ENCODE measurements around the gene SLC35F1.

SLC35F1 gene

DNA sequence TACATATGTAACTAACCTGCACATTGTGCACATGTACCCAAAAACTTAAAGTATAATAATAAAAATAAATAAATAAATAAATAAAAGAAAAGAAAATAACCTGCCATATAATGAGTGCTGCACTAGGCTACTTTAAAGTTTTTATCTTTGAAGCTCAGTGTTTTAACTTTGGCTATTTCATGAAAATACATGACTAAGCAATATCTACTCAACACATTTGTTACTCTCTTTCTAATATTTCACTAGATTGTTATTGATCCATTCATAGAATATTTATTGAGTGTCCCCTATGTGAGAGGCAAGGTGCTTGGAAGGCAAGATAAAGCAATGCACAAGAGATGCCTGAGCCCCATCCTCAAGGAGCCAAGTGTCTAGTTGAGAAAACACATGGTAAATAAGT is 221.7 kb downstream of the SLC35F1 start:
- DNase-seq = no peak

DNA sequence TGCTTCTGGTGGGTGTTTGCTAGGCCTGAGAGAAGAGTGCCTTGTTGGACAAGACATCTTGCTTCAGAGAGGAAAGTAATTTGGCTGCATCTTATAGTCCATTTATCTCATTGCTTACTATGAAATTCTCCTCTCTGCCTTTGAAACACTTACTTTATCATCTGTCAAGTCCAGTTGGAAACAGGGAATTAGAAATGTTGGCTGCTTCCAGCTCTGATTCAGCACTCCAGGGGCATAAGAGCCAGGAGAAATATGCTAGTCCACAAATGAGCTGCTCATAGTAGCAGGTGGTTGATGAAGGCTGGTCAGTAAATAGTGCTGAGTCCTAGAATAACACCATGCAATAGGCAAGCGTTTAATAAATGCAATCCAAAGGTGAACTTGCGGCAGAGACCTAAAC is 227.1 kb downstream of the SLC35F1 start:
- no peak for DNase-seq

DNA sequence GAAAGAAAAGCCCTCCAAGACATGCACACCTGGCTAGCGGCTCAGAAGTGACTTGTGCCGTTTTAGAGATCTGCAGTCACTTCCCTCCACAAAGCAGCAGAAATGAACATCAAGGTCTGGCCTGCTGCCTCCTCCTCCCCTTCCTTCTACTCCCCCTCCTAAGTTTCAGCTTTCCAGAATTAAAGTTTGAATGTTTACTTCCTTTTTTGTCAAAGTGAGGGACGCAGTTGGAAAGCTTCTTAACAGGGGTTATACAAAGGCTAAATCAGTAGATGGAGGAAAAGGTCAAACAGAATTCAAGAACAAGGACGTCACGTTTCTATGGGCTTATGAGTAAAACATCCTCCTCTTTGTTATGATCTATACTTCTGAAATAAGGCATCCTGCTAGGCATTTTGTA is 227.7 kb downstream of the SLC35F1 start:
- no peak for DNase-seq

DNA sequence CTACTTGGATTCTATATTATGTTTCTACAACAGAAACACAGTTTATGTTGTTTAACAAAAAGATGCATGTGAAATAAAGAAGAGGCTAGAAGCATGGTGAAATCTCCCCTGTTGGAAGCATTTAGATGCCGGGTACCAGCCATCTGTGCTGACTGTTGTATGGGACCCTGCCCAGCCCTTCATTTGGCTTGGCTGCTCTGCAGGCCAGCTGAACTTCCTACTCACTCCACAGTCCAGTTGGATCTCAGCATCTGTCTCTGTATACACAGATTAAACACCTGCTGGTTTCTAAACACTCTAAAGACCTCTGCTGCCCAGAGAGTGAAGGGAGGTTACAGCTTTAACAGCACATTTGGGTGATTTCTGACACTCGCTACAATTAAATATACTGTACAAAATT is 228.3 kb downstream of the SLC35F1 start:
- DNase-seq = no peak

DNA sequence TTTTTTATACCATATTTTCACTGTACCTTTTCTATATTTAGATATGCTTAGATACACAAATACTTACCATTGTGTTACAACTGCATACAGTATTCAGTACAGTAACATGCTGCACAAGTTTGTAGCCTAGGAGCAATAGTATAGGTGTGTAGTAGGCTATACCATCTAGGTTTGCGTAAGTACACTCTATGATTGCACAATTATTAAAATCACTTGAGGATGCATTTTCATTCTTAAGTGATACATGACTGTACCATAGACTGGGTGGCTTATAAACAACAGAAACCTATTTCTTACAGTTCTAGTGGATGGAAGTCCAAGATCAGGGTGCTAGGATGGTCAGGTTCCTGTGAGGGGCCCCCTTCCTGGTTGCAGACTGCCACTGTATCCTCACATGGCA is 234.1 kb downstream of the SLC35F1 start:
- DNase-seq = no peak

DNA sequence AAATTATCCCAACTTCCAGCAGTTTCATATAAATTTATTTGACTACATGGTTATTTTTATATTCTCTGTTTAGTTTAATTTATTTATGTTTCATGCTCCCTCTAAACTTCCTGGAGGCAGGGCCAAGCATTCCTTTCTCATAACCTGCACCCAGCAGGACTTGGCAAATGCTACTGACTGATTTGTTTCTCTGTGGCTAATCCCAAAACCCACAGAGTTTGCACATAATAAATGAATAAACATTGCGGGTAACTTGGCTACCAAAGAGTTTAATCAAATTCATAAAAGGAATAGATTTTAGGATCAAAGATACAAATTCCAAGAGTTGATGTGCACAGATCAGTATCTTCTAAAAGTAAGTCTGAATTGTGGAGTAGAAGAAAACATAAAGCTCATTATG is 239.5 kb downstream of the SLC35F1 start:
- no peak for DNase-seq

DNA sequence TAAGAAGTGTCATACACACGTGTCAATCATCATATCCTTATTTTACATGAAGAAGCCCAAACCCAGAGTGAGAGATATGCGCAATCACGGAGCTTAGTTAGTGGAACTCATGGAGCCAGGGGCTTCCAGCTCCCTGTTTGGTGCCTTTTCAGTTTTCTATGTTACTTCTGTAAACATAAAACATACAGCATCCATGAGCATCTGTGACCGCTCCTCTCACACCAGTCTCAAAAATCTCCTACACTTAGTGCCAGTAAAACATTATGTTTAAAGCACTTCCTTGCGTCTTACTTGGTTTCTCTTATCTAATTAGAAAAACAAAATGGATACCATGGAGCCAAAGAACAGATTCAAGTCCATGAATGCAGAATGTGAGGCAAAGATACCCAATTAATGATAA is 240.4 kb downstream of the SLC35F1 start:
- no peak for DNase-seq

DNA sequence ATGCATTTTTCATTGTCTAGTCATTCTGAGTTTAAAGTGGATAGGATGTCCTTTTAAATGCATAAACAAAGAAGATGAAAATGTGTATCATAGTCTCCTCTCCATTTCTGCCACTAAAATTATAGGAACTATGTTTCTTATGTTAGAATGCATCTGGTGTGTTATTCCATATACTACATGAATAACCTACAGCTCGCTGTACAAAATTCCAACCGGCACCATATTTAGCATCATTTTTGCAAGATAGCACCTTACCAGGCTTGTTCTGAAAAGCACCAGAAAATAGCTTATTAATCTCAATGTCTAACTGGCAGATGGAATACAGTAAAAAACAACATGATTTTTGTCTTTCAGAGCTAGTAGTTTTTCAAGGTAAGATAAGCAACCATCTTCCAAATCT is 241.5 kb downstream of the SLC35F1 start:
- DNase-seq = no peak

DNA sequence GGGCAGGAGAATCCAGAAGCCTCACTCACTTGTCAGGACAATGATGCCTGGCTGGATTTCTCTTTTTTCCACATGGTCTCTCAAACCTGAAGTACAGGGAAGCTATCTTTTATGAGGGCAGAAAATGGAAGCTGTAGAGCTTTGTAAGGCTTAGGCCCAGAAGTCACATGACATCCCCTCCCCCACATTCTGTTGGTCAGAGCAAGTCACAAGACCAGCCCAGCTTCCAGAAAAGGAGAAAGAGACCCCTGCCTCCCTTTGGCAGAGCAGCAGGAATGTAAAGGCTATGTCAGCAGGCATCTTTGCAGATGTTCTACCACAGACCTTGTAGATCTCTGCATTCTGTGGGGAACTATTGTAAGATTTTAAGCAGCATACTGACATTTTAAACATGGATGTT is 245.5 kb downstream of the SLC35F1 start:
- DNase-seq = no peak

DNA sequence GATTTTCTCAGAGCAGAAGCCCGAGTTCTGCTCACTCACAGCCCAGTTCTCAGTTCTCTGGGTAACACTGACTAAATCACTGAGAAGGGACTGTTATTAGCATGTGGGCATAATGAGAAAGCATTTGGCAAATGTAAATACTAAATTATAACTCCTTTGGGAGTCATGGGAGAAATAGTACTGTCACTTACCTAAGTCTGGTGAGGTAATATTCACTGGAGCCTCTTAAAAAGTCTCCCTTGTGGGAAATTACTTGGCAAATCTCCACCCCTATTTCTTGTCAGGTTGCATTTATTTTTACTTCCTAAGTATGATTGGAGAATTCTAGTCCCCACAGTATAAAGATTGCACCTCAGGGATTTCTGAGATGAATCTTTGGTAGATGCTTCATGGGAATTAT is 254.3 kb downstream of the SLC35F1 start:
- DNase-seq = no peak

DNA sequence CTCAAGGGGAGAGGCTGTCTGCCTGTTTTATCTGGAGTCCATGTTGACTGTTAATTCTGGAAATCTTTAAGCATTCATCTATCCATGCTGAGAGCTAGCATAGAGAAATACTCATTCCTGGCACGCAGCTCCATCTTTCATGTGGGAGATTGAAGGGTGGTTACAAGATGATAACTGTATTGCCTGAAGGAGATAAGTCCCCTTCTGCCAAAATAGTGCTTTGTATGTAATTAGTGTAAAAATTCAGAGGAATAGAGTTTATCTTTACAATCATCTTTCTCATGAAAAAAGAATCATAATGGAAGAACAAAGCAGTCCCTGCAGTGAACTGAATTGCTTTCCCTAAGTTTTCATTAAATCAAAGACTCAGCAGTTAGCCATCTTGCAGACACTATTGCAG is 256.5 kb downstream of the SLC35F1 start:
- DNase-seq = no peak

DNA sequence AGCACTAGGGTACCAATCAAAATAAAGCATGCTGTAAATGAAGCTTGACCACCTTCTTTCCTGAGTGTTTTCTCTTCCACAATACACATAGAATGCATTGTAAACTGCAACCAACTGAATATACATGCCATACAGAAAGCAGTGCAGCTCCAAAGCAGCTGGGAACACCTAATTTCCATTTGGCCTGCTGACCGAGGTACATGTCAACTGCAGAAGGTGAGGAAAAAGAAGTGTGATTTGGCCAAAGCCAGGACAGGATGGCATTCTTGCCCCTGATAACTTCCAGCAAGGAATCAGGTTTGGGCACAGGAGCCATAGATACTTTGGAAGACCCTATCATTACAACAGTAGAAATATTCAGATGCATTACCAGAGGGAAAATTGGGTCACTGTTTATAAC is 258.4 kb downstream of the SLC35F1 start:
- no peak for DNase-seq

DNA sequence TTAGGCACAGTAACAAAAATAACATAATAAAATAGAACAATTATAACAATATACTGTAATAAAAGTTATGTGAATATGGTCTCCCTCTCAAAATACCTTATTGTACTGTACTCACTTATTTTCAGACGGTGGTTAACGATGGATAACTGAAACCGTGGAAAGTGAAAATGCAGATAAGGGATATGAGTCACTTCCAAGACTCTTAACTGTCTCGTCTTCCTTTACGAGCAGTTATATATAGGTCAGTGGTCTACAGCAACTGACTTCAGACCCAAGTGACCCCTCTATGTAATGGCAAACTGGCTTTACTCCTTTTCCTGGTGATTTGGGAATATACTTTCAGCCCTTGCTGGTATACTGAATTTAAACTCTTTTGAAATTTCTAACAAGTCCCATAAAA is 261.4 kb downstream of the SLC35F1 start:
- DNase-seq = no peak

DNA sequence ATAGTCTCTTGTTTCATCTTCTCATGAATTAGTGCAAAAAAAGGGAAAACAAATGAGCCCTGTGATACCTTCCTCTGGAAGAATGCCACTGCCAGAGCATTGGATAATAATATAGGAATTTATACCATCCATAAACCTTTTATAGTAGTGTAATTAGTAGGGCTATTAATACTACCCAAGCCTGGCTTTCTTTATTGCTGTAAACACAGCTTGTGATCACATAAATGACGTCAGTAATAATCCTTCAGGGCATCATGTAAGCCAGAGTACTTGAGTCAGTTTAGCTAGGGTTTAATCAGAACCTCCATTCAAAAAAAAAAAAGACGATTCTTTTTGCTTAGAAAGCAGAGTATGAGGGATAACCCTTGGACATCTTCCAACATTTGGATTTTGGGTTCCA is 264.8 kb downstream of the SLC35F1 start:
- no peak for DNase-seq

DNA sequence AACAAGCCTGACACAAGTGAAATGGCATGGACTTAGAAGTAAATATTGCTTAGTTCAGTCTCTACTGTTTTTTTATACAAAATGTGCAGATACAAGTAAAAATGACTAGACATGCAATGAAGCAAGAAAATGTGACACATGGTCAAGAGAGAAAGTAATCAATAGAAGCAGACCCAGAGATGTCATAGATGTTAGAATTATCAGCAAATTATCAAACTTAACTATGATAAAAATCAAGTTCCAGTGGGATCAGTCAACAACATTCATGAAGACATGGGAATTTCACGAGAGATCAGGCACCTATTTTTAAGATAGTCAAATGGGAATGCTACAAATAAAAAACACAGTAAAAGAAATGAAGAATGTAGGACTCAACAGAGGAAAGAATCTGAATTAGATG is 267.0 kb downstream of the SLC35F1 start:
- DNase-seq = no peak

DNA sequence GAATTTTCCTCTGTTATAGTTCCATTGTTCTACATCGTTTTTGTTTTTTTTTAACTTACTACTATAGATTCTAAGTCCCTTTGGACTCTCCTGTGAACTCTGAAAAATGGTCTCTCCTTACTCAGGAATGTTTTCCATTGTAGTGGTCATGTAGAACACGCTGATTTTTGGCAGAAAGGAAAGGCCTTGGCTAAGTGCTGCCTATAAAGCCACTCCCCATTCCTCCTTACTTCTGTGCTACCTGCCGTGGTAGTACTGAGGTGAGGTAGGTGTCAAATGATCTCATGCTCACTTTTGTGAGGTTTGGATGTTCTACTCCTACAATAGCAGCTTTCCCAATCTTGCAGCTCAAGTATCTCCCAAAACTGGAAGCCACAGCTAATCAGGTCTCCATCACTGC is 270.7 kb downstream of the SLC35F1 start:
- DNase-seq = no peak

DNA sequence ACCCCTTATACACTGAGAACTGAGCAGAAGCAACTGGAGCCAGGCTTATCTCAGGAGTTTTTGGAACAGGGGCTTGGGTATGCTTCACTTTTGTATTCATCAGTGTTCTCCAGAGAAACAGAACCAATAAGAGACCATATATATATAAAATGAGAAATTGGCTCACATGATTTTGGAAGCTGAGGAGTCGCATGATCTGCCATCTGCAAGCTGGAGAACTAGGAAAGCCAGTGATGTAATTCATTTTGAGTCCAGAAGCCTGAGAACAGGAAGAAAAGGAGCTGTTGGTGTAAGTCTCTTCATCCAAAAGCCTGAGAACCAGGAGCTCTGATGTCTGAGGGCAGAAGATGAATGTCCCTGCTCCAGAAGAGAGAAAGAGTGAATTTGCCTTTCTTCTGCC is 272.0 kb downstream of the SLC35F1 start:
- no peak for DNase-seq

DNA sequence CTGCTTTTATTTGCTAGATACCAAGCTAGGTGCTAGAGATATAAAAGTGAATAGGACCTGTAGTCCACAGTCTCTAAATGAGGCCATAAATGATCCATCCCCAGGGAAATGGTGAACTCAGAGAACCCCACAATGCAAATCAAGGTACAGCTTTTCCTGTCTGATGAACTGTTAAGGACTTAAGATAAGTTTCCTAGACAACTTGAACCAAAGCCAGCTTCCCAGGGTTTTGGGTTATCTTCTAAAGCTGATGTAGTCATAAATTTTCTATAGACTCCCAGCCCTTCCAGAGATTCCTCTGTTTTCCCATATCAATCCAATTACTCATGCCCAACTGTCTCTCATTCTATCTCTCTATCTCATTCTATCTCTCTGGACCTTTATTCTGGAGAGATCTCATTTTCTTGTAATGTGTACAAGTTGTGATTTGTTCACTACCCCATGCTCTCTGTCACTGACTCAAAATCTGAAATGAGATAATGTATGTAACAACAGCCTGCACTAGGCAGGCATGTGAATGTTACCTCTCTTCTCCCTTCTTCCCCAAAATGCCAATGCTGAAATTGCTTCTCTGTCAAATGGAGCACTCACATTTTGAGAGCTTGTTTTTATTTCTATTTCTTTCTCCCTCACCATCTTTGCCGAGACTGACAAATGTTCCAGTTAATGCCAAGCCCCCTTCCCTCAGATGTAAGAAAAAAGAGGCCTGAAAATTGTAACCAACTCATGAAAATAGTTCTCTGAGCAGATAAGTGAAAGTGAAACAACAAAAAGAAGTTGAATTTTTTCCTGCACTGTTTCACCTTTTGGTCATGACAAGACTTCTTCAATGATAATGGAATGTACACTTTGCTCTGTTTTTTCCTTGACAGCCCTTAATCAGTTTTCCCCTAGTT is 279.9 kb downstream of the SLC35F1 start:
- DNase-seq = no peak

DNA sequence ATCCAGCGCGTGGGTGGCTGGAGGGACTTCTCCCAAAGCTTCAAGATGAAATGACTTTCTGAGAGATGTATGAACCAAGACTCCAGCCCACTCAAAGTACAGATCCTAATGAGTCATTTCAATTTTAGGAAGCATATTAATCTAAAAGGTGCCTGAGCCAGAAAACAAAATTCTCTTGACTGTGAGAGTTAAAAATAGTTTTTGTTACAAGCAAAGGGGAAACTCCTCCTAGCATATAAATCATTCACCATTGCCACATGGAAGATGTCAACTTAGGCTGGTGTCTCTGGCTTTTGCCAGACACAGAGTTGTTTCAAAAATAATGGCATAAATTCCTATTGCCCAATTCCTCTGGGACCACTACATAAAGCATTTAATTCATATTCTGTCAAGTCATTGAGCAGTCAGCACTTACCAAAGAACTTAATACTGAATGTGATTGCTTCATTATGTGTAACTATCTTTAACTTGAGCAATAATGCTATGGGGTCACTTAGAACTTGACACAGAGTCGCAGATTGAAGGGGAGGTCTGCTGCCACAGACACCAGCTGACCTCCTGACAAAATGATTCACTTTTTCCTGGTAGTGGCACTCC is 280.6 kb downstream of the SLC35F1 start:
- DNase-seq = peak; percentile 11

DNA sequence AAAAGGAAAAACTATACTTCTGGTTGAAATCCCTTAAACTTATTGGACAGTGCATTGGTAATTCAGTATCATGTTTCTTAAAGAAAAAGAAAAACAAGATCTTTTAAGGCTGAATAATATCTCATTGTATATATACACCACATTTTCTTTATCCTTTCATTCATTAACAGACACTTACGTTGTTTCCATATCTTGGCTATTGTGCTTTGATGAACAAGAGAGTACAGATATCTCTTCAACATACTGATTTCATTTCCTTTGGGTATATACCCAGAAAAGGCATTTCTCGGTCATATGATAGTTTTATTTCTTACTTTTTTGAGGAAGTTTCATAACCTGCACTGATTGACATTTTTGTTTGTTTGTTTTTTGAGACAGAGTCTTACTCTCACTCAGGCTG is 281.5 kb downstream of the SLC35F1 start:
- DNase-seq = no peak

DNA sequence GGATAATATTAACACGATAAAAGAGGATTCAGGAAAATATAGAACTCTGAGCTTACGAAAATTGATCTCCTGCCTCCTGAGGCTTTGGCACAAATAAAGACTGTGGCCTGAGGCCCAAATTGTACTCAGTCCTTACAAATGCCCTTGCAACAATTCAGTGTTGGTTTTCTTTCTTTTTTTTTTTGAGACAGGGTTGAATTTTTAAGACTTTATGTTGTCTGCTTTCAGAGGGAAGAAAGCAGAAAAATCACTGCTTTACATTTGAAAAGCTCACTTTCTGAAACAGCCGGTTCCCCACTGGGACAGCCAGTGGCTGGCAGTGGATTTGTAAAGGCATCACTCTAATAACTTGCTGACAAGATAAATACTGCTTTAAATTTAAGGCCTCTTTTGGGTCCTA is 290.5 kb downstream of the SLC35F1 start:
- DNase-seq = no peak

DNA sequence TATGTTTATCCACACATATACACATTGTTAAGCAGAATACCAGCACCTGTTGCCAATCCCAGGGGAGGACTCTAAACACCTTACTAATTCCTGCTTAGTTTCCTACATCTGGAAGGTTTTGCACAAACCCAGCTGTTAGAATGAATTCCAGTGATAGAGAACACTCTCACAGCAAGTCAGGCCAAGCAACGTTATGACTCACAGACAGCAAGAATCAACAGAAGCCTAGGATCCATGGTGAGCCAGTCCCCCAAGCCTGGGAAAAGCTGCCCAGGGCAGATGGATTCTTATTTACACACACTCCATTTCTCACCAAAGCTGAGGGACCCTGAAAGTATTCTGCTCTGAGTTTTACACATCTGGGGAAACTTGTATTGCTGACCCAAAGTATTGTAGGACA is 291.7 kb downstream of the SLC35F1 start:
- DNase-seq = no peak

DNA sequence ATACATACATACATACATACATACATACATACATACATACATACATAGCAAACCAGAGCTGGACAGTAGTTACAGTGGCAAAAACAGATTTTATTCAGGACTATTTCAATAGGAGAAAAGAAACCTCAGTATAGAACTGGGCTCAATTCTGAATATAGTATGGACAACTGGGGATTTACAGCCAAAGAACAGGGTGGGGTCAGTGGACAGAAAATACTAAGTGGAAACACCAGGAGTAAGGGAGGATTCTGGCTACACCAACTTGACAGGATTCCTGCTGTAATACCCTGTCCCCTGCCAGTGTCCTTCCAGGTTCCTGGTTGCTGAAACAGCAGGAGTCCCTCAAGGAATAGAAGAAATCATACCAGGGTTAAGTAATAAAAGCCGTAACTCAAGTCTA is 293.1 kb downstream of the SLC35F1 start:
- DNase-seq = no peak

DNA sequence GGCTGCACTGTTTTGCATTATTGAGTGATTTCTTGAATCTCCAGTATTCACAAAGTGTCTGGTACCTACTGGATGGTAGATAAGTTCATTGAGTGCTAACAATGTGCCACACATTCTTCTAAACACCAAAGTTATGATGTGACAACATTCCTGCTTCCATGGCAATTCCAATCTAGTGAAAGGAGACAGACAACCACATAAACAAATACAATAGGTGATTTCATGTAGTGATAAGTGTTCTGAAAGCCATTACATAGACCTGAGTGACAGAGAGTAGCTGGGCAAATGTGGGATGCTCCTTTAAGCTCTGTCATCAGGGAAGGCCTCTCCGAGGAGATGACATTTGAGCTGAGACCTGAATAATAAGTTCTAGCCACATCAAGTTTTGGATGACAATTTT is 295.5 kb downstream of the SLC35F1 start:
- DNase-seq = no peak

DNA sequence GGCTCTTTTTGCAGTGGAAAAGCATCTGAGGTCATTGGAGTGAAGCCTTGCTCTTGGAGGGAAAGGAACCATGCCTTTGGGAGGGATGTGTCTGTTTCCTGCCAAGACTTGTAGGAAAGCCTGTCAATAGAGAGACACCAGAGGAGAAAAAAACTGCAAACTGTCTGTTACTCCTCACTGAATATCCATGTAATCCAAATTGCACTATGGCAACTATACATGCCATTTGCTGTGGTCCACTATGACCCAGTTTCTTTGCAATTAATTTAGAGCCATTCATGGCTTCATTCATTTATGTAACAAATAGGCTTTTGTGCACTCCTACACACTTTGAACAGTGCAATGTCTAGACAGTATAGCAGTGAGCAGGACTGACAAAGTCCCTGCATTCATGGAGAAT is 296.5 kb downstream of the SLC35F1 start:
- no peak for DNase-seq
